ENCODE results near the gene ZNF280B.

- no peak for TF ChIP-seq SUZ12 (IDR thresholded peaks at IDR 0.05; ENCODE audit: extremely low read depth, insufficient read depth, insufficient read length)
- TF ChIP-seq YY1 (IDR thresholded peaks at IDR 0.05; ENCODE audit: insufficient read depth, insufficient read length) = no peak
Observed at GRCh38 chr22:22469527-22469926, 39.0 kb downstream of the ZNF280B start.
